GM18870 (cell line): ENCODE results near the gene ABCC3.

Experiments used
- ATAC-seq: cut with Tn5 transposase; IDR thresholded peaks from one replicate; pipeline ENCODE4 v1.9.1; 2021; ENCODE audit warnings: moderate library complexity; ENCODE audit not compliant: unreplicated experiment

Gene ABCC3

DNA sequence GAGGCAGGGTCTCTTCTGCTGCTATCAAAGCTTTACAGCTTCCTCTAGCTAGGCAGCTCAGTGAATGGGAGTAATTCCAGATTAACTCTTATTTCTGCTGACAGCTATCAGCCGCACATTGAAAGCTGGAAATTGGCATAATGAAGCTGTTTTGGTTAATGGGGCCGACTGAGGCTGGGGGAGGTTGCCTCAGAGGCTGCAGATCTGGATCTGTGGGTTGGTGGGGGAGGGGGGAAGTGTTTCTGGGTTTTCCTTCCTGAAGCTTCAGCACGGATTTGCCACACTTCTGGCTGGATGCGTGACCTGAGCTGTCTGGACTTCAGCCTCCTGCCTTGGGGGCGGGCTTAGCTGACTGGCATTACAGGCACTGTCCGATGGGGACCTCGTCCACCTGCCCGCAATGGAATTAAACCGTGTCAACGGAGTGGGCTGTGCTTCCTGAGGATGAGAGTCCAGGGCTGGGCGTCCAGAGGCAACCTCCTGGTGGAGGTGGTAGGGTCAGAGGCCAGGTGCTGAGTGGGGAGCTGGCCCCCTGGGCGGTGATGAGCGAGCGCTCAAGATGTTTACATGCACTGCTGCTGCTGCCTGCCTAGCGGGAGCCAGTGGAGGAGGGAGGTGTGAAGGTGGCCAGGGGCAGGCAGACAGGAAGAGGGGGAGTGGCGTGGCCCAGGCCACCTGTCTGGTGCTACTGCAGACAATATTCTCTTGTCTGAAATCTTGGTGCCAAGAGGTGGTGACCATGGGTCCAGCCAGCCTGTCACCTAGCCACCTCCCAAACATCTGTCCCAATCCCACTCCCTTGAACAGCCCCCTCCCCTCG is 6.7 kb upstream of the ABCC3 start:
- no peak for ATAC-seq

DNA sequence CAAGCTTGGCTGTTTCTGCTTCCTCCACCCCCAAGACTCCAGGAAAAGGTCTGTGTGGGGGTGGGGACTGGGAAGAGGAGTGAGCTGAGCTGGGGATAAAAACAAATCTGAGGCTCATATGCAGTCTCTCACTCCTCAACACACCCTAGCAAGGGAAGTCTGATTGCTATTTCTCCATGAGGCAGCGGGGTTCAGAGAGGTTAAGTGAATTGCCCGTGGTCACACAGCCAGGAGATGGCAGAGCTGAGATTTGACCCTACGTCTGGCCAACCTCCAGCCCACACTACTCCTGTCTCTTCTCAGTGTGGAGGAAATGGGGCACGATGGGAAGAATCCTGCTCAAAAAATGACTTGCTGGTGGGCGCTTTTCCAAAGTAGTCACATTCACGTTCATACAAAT is 4.8 kb upstream of the ABCC3 start:
- ATAC-seq = no peak

DNA sequence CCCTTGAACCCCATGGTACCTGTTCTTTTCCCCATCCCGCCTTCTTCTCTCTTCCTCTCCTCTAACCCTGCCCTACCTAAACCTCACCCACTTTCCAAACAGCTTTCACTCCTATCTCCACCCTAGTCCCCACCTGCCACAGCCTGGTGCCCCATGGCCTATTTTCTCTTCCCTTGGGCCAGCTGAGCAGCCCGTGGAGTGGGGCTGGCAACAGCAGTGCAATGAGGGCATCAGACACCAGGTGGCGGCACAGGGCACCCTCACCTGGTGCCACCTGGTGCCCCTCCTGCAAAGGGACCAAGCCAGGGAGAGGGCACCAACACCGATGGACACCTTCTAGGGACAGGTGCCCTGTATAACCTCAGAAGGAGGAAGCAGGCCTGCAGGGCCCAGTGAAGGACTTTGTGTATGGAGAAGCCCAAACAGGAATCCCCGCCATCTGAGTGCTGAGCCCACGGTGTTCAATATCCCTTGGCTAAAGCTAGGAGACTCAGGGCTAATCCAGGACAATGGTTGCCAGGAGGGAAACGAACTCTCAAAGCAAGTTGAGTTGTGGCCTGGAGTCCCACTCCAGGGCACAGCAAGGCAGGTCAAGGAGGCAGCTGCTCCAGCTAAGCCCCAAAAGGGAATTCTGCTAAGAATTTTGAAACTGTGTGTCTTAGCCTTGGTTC is 4.0 kb upstream of the ABCC3 start:
- ATAC-seq = no peak

DNA sequence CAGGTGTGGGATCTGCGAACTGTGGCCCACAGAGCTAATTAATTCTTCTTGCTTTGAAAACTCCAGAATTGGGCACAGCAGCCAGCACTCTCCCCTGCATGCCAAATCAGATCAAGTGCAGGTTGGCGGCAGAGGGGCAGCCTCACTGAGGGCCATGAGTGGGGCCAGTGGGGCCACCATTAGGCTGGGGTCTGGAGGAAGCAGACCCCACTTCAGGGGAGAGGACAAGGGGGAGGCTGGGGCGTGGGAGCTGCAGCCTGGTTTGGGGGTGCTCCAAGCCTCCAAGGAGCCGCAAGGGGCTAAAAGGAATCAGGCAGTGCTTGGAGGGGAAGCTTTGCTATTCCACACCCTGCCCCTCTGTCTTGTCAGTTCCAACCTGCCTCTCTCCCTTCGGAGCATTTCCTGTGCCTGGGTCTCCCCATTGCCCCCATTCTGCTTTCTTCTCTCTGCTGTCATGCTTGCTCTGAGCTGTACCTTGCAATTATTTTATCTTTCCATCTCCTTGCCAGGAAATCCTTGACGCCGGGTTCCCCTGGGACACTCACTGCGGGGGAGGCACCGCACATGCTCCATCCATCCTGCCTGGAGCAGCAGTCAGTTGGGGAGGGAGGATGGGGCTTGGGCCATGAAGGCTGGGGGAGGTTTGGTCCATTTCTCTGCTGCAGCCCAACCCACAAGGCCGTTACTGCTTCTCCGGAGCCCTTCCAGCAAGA is 3.3 kb upstream of the ABCC3 start:
- ATAC-seq = no peak

DNA sequence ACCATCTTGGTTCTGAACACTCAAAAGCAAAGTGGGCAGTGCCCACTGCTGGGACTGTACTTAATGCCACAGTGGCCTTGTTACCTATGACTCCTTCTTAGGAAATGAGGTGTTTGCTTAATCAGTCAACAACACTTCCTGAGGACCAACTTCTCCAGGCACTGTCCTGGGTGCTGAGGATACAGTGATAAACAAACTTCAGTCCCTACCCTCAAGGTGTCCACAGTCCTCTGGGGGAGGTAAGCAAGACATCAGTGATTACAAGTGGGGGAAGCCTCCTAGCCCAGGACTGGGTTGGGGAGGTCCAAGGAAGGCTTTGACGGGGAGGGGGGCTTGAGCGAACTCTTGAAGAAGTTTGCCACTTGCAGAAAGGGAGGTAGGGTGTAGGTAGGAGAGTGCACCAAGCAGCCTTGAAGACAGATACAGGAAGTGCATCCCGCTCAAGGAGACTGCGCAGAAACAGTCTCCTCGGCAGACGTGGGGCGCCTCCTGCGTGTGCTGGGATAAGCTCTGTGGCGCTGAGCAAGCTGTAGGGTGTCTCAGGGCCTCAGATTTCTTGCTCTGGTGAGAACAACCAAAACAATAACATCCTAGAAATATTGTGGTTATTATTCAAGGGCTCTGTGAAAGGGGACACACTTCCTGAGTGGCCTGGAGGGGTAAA is 2.6 kb upstream of the ABCC3 start:
- no peak for ATAC-seq

DNA sequence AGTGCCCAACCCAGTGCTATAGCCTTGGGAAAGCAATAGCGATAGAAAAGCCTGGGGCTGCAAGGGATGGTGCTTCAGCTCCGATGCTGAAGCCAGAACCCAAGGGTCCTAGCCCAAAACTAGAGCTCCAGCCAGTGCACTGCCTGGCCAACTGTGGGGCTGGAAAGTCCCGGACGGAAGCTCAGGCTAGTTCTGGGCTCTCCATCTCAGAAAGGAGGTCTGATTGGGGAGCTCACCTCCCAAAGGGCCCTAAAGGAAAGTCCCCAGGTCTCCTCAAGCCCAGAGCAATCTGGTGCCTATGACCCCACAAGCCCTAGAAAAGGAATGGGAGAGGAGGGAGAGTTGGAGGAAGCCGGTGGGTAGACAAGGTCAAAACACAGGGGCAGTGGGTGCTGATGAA is 2.0 kb upstream of the ABCC3 start:
- no peak for ATAC-seq

DNA sequence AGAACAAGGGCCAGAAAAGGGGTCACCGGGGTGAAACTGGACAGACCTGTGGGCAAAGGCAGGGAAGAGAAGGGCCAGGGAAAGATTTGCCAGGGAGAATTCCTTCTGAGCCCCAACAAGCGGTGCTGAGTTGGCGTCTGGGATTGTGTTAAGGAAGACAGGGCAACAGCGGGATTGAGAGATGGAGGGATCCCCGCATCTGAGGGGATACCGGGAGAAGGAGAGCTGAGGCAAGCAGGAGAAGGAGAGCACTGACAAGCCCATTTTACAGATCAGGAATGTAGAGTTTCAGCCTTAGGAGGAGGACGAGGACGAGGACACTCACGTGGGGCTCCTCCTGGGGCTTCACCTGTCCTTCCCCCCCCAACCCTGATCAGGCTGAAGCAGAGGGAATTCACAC is 998 bp upstream of the ABCC3 start:
- ATAC-seq = no peak

DNA sequence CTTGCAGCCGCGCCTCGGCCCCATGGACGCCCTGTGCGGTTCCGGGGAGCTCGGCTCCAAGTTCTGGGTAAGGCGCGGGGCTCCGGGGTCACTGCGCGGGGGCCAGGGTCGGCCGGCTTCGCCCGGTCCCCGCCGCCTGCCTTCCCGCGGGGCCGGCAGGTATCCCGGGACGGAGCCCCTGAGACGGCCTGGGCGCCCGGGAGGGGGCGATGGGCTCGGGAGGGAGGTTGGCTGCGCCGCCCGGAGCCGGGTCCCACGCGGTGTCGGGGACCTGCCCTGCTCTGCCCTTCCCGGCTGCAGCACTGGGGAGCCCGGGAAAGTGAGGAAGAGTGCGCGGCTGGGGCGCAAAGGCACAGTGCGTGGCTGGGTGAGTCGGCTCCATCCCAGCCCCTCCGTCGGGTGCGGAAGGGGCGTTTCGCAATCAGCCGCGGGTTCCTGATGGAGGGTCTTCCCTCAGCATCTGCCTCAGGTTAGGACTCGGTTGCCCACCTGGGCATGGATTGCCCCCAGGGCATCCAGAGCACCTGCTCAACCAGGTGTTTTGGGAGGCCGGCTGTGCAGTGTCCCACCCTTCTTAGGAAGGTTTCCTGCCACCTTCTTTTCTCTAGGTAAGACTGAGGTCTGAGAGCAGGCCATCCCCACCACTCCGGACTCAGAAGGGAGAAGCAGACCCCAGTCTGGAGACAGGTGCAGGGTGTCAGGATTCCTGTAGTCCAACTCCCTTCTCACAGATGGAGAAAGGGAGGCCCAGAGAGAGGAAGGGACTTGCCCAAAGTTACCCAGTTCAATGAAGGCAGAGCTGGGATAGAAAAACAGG is 442 bp downstream of the ABCC3 start:
- no peak for ATAC-seq

DNA sequence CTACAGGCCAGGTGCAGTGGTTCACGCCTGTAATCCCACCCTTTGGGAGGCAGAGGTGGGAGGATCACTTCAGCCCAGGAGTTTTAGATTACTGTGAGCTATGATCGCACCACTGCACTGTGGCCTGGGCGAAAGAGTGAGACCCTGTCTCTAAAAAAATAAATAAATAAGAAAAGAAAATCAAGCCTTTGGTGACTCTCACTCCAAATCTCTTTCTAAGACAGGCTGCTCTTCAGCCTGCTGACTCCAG is 976 bp downstream of the ABCC3 start:
- ATAC-seq = no peak

DNA sequence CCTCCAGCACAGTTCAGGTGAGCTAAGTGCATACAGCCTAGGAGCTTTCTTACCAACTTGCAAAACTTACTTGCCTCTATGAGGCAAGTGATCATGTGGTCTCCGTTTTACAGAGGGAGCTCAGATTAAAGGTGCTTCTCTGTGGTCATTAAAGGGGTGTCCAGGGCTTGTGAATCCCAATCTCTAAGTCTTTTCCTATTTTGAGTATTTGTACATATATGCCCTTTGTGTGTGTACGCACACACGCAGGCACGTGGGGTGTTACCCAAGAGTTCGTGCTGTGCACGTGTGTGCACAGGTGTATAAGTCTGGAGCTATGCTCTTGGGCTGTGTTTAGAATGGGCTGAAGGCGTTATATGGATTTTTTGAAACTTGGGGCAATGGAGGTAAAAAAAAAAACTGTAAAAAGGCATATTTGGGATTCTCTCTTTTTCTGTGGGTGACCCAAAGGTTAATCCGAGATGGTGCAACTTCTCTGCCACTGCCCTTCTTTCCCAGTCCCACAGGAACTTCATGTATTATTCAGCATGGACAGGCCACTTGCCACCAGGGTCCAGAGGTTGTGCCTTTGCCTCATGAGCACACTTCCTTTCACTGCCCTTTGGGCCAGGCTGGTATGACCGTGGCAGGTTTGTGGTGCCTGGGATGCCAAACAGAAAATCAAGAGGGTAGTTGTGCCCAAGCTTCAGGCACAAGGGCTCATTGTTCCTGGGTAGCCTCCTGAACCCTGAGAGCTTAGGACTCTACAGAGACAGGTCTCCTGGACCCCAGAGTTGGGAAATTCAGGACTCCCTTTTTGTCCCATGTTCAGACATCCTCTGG is 1.5 kb downstream of the ABCC3 start:
- no peak for ATAC-seq

DNA sequence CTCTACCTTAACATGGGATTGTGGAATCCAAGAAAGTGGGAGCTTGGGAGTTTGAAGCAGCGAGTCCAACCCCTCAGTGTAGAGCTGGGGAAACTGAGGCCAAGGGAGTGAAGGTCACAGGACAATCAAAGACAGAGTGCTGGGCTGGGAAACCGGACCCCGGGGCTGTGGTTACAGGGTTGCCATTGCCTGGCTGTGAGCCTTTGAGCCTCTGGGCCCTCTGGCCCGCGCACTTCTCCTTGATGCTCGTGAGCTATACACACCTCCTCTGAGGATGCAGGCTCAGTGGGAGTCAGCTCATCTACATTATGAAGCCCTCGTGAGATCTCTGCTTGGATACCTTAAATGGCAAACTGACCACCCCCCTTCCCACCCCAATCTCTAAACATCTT is 2.1 kb downstream of the ABCC3 start:
- no peak for ATAC-seq

DNA sequence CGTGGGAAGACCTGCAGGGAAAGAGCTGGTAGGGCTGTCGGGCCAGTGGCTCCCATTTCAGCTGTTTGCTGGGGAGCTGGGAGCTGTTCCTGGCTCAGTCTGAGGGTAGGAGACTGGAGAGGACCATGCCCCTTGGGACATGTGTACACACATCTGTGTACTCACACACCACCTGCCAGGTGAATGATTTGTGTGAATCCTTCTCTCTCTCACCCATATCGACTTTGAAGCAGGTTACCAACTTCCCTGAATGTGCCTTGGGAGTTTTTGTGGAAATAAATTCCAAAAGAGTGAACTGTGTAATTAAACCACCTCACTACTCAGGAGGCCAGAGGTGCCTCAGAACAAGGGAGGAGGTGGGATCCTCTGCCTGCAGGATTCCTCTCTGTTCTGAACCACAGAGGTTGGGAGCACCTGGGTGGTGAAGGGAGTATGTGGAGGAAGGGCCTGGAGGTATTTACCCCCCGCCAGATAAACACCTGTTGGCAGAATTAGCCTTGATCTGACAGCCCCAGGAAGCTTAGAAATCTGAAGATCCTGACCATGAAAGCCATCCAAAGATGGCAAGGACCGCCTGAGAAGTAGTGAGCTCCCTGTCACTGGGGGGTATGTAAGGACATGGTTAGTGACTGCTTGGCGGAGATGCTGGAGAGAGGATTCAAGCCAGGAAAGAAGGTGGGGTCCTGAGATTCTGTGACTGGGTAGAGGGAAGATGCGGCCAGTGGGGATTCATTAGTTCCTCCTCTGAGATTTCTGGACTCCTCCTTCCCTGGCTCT is 3.3 kb downstream of the ABCC3 start:
- no peak for ATAC-seq

DNA sequence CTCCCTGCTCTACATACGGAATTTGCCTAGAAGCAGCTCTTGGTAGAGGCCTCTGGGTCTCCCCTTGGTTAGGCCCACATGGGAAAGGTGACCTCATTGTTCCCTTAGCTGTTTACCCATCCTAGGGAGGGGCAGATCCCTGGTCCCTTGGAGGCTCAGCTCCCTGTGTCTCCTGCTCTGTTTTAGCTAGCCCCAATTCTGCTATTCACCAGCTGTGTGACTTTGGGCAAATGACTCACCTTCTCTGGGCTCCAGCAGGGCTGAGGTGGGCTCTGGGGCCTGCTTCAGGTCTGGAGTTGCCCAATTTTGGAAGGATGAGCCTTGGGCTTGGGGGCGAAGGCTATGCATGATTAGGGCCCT is 3.9 kb downstream of the ABCC3 start:
- ATAC-seq = no peak

DNA sequence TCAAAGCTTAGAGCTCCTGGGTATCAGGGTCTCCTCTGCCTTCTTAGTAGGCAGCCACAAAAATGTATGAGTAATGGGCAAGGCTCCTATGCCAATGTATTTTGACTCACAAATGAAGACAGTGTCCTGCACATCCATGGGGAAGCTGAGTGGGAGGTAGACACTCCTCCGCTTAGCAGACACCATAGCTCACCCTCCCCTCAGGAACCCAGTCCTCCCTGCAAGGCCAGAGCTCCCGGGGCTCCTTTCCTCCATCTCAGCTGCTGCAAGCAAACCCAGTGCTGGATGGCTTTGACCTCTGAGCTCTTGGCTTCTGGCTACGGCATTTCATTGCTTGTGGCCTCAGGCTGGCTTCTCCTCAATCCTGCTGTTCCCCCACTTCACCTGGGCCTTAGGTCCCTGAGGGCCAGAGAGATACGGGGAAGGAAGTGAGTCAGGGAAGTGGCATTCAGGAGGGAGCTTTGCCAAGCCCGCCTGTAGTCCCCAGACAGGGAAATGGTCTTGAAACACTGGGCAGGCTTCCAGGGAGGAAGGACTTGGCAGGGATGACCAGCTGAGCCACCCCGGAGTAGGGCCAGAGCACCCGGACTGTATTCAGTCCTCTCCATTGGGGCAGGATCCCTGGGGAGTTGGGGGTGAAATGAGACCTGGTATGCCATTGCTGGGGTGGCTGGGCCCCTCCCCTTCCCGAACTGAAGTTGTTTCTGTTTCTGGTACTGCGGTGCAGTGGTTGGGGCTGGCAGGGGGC is 4.5 kb downstream of the ABCC3 start:
- ATAC-seq = no peak

DNA sequence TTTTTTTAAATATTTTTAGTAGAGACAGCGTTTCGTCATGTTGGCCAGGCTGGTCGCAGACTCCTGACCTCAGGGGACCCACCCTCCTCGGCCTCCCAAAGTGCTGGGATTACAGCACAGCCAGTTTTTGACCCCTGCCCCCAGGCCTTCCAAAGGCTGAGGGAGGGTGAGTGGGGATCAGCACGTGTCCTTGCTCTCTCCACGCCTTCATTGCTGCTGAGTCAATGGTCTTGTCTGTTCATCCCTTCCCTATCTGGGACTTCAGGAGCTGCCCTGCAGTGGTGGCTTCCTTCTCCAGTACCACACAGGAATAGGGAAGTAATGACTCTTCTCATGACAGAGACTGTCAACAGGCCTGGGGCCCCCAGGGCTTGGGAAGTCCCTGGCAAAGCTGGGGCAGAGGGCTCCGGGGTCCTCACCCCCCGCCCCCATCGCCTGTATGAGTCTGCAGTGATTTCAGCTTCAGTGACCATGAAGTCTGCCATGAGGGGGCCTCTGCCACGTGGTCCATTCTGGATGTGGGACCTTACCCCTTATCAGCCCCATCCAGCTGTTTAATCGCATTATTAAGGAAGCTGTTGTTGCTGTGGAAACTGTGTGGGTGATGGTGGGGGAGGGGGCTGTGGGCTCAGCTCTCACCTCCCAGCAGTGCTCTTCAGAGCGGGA is 6.1 kb downstream of the ABCC3 start:
- ATAC-seq = no peak

DNA sequence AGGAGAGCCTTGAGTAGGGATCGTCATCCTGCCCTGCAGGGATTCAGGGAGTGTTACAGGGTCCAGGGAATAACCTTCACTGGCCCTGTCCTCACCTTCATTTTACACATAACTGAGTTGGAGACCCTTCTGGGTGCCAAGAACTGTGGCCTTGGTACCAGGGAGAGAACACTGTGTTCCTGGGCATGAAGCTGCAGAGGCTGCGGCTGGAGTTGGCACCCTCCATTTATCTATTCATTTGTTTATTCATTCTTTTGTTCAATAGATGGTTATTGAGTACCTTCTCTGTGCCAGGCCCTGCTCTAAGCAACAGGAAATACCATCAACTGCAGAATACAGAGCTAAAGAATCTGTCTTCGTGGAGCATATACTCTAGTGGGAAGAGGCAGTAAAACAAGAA is 6.7 kb downstream of the ABCC3 start:
- no peak for ATAC-seq

DNA sequence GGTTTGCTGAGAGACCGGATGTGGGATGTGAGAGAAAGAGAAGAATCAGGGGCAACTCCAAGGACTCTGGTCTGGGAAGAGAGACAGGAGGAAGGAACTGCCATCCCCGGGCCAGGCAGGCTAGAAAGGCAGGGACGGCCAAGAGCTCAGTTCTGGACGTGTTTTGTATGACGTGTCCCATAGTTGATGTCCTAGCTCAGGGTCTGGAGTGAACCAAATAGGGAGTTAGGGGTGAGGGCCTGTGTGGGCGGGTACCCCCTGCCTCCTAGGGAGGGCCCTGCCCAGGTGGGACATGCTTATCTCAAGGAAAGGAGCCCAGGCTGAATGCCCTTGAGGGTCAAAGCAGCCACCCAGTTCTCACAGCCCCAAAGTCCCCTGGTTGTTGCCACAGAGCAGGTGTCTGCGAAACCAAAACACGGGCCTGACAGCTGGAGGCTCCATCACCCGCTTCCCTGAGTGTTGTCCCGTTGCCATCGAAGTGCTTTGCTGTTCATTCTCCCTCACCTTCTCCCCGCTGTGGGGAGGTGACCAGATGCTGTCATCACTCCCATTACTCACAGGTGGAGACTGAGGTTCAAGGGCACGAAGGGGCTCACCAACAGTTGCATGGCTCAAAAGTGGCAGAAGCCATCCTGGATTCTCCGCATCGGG is 7.5 kb downstream of the ABCC3 start:
- no peak for ATAC-seq
